Esophagus squamous epithelium (tissue), 4 donors: Measurements from ENCODE around the gene RASSF3.

Experiments used
- CTCF ChIP-seq, 6 experiments: fragments of 450-650 bp in 4 of 6; fragments of 200-600 bp in 2 of 6; sonication (generic) in 2 of 6; IDR thresholded peaks; one replicate each; pipeline ENCODE4 v1.5.1; 2016 to 2019; ENCODE audit warnings: antibody characterized with exemption in 6 of 6, mild to moderate bottlenecking in 4 of 6, moderate library complexity in 4 of 6
- POLR2A ChIP-seq, 4 donors: fragments of 450-650 bp; IDR thresholded peaks; one replicate each; pipeline ENCODE4 v1.6.1; 2017; ENCODE audit warnings: antibody characterized with exemption in 4 of 4, mild to moderate bottlenecking in 4 of 4, moderate library complexity in 3 of 4

GRCh38 chr12:64580681-64581080 lies 29.6 kb upstream of the RASSF3 start:
- TF ChIP-seq POLR2A (IDR thresholded peaks at IDR 0.05) (no peak), CTCF (IDR thresholded peaks at IDR 0.05) (no peak)
